ENCODE data around the gene REL.

DNA sequence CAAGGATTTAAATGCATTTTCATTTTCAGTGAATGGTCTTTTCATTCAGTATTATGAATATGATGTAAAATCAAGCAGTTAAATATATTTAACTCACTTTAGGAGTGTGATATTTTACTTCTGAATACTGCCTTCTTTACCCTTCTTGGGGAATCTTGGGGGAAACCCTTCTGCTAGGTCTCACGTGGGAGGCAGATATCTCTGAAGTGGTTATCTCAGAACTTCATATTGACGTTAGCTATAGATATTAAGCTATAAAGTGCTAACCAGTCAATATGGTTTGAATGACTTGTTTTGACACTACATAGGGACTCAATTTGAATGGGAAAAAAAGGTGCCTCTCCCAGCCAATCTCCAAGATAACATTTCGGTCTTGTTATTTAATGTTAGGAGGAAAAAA lies 9.8 kb downstream of the REL start:
- TF ChIP-seq CTCF (conservative IDR thresholded peaks at IDR 0.05; ENCODE audit: low read length): no peak
- no peak for TF ChIP-seq EZH2phosphoT487 (IDR thresholded peaks at IDR 0.05; ENCODE audit: borderline replicate concordance, low read depth, low read length)

Data from OCI-LY7 (cell line).